Measurements from ENCODE around the gene VCAN.

The VCAN gene

DNA sequence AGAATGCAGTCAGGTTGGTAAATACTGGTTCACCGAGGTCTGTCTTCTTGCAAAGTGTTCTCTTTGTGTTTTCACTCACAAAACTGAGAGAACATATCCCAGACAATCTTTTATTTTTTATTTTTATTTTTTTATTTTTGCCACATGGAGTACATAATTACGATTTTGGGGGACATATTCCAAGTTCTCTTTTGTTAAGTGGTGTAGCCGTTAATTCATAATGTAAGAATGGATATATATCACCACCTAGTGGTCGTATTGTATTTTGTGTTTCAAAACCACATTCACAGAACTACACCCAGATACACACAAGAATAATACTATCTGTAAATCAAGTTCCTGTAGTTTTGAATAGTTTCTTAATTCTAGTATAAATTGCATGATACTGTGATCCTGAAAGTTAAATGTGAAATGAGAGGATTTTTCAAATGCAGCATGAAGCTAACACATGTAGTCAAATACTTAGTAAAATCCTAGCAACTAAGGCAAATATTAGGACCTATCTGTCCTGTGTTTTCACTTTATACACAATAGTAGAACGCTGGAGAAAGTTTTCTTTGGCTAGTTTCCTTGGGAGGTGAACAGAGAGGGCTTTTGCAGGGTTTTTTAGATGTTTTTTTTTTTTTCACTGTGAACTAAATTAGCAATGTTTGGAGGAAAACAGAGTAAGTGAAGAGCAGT lies 92.7 kb downstream of the VCAN start:
- peak; percentile 39 for DNase-seq (ENCODE audit: low spot score)

DNA sequence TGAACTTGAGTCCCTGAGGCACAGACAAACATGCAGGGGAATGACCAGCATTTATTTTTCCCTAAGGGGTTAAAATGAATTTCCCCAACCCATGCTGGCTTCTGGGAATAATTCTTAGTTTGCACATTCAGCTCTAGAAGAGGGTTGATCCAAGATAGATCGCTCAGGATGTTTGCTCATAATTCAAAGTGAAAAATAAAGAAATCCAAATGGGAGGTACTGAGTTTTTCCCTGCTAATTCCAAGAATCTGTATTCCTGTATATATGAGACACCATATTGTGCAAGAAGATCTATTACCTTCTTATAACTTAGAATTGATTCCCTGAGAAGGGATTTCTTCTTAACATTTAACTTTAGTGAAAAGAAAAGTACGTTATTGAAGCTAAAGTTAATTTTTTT lies 96.2 kb downstream of the VCAN start:
- no peak for DNase-seq (ENCODE audit: low spot score)

DNA sequence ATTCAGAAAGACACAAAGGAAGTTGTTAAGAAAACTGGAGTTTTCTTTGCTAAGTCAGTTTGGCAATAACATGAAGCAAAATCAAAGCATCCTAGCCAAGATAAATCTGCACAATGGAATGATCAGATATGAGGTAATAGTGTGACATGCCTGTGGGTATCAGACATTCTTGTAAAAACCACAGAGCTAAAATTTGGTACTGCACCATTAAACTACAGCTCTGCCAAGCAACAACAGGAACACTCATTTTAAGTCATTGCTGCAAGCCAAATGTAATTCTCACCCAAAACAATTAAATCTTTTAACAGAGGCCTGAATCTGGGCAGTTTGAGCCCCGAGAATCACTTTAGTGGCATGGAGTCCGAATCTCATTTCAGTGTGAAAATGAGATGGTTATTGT lies 96.6 kb downstream of the VCAN start:
- no peak for DNase-seq (ENCODE audit: low spot score)

DNA sequence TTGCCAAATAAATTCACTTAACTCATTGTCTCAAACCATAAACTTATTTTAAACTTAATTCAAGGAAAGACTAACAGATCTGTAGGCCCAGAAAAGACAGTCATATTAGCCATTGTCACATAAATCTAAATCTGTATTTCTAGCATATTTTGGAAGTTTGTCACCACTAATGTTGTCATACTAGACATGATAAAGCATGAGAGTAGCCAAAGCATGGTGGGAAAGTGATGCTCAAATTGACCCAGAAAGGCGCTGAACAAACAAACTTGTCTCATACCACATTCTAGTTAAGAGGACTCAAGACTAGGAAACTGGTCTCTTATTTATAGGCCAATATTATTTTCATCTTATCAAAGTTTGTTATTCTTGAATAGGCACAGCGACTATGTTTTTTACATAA lies 99.4 kb downstream of the VCAN start:
- DNase-seq (ENCODE audit: low spot score): no peak

DNA sequence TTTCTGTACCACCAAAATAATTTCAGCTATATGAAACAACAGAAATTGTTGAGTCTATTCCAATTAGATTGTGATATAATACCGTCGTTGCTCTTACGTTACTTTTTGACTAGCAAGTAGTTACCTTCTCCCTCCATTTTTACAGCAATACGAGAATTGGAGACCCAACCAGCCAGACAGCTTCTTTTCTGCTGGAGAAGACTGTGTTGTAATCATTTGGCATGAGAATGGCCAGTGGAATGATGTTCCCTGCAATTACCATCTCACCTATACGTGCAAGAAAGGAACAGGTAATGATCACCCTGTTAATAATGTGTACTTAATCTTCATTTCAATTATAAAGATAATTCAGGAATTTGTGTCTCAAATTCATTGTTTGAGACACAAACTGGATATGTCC lies 100.7 kb downstream of the VCAN start:
- no peak for DNase-seq (ENCODE audit: low spot score)

DNA sequence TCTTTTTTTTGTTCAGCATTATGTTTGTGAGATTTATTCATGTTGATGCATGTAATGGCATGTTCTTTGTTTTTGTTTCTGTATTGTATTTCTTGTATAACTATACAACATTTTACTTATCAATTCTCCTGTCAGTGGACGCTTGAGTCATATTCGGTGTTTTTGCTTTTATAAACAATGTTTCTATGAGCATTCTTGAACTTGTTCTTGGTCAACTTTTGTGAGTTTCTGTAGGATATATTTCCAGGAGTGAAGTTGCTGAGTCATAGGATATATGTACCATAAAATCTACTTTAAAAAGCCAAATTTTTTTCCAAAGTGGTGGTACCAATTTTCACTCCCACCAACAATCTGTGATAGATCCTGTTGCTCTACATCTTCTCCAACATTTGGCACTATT lies 104.8 kb downstream of the VCAN start:
- DNase-seq (ENCODE audit: low spot score): no peak

DNA sequence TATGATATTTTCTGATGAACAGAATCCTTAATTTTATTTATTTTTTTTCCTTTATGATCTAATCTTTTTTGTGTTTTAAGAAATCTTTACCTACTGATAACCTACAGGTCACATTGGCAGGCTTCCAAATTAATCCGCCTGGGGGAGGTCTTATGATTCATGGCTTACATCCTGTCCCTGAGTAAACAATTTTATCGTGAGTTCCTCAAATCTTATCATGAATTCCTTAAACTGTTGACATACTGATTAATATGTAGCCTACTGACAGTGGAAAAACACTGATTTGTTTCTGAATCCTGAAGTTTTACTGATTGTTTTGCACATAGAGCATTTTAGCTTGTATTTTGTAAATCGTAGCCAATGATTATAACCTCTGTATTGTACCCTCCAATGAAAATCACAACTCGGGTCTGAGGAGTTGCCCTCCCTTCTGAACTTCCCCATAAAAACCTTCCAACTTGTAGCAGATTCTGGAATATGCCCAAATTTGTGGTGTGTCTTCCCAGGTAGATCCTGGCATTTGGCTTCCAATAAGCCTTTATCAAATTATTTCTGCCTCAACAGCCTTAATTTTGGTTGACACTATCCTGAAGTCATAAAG lies 105.6 kb downstream of the VCAN start:
- no peak for DNase-seq (ENCODE audit: low spot score)

DNA sequence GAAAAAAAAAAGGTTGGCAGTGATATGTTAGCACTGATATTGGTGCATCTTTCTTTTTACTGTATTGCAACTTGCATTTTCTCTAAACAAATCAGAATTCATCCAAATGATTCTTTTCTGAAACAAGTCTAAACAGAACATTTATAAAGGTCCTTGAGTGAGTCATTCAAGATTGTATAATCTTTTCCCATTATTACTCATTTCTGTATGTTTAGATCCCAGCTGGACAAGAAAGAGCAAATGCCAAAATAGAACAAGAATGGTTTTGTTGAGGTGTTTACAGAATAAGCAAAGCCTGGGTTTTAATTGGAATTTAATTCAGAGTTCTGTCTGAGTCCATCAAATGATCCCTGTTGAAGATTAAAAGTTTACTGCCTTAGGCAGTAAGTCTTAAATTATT lies 112.3 kb downstream of the VCAN start:
- no peak for DNase-seq (ENCODE audit: low spot score)

DNA sequence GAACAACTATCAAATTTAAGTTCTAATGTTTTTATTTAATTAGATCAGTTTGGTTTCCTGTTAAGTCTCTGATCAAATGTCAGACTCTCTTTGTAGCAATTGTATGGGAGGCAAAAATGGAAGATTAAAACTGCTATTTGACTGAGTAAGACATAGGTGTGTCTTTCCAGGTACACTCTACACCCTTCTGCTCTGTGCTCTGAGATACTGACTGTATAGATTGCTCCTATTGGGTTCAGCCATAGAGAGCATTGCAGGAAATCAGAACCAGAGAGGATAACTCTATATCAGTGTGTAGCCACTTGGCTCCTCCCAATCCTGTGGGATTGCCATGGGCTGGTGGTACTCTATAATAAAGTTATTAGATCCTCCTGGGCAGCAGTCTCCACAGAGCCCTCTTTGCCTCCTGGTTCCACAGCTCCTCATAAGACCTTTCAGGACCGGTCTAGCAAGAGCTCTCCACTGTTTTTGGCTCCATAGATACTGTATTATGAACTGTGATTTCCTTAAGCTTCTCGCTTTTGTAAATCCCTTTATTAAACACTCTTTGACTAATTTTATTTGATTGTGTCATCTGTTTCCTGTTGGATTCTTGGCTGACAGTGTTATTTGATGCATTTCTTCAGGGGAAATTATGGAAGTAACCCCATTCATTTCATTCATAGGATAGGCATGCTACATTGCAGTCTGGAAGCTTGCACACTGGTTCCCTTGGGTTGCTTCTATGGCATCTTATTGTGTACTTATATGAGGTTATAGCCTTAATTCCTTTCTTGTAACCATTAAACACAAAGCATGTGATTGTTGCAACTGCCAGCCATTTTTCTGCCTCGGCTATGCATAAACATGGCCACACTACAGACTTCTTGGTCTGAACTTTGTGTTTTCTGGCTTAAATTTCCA lies 115.6 kb downstream of the VCAN start:
- no peak for DNase-seq (ENCODE audit: low spot score)

DNA sequence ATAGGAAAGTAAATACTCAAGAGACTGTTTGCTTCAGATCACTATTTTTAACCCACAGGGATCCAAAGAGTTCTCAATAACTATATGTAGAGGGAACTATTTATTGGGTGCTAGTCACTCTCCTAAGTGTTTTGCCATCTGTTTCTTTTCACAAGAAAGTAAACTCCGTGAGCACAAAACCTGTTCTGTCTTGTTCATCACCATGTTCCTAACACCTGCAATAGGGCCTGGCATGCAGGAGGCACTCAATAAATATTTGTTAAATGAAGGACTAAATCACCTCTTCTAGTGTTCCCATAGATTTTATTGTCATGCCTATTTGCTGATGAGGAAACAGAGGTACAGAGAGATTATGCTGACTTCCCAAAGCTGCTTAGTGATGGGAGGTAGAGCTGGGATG lies 118.2 kb downstream of the VCAN start:
- no peak for DNase-seq (ENCODE audit: low spot score)

DNA sequence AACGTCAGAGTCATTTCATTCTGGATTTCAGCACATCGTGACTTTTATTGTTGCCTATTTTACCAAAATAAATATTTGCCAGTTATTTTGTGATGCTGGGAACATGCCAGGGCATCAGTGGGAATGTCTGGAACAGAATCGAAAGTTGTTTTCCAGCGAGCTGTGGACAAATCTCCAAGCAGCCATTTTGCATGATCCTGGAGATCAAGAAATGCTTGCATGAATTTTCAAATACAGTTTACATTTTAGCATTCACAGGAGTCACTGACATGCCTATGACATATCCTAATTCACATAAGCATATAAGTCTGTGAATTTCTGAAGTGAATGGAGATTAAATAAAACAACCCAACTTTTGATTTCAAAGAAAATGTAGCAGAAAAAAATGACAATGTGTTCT lies 119.4 kb downstream of the VCAN start:
- no peak for DNase-seq (ENCODE audit: low spot score)

DNA sequence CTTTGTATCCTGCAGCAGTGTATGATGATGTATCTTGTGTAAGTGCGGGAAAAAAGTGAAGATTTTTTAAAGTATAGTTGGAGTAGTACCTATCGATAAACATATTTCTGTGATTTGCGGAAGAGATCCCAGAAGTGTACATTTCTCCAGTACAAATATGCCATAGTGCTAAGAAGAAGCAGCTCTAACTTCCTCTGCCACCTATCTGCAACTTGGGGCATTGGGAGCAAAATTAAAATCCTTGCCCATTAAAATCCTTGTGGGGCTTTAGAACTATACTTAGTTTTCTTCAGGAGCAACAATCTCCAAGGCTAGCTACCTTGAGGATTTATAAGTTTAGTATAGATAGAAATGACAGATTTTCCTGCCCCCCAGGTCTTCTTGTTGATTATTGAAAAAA lies 123.7 kb downstream of the VCAN start:
- DNase-seq (ENCODE audit: low spot score): no peak

DNA sequence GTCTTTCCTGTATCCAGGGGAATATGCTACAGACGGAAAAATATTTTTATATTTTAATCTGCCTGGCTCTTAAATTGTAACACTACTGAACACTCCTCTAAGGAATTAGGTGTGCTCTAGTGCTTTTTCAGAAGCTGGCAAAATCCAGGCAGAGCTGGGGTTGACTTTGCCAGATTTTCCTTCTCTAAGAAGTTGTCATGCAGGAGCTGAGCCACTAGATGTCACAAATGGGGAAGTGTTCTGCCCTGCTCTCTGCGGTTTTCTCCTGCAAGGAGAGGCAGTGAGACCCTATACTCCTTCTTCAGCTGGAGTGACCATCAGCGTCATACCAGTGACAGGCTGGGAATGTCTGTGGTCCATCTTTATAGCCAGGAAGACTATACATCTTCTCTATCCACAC lies 136.6 kb downstream of the VCAN start:
- DNase-seq (ENCODE audit: low spot score): no peak

DNA sequence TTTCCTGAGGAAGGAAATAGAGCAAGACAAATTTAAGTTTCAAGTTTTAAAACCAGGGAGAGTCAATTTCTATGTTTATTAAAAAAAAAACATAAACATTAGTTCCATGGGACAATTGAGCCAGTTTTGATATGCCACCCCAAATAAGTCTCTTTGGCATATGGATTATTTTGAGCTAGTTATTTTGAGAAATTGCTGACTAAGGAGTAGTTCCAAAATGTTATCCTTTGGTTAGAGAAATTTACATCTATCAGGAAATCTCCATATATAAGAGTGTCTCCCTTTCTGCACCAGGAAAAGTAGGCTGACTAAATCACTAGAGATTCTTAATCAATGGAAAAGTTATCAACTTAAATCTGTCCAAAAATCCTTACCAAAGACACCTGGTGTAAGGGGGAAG lies 143.3 kb downstream of the VCAN start:
- no peak for DNase-seq (ENCODE audit: low spot score)

DNA sequence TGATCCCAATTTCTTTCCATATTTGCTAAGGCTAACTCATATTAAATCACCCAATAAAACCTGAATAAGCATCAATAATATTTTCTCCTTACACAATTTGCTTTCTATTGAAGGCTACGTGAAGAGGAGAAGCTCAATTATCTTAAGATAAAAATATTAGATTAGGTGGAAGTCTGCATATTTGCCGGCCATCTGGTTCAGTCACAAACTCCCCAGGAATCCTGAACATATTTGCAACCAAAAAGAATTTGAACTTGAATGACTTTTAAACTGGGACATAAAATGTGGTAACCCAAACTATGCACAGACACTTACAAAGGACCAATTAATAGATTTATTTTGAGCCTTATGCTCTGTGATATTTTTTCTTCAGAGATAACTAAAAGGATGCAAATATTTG lies 156.8 kb downstream of the VCAN start:
- DNase-seq (ENCODE audit: low spot score): no peak
